ENCODE measurements around the gene CNTNAP2. TPM values are rescaled to one million over a fixed set of nuclear protein-coding genes. Genes with fewer than 3 reads are reported as not detected.
A peak's percentile ranks its signal among the peaks of the same experiment; 100 is the strongest.

The CNTNAP2 gene
- polyA plus RNA-seq, 10 donors: 5.6 to 19.6 (median 11.4) TPM

GRCh38 chr7:147636553-147636952 lies 1520.0 kb downstream of the CNTNAP2 start:
- no peak for DNase-seq

- DNase-seq: no peak
These were observed 1522.0 kb downstream of the CNTNAP2 start for GRCh38 chr7:147638566-147638965.

GRCh38 chr7:147639037-147639436 lies 1522.4 kb downstream of the CNTNAP2 start:
- DNase-seq: no peak

- peak; percentile 26 to 79 (median 46) for DNase-seq
These were observed 1523.2 kb downstream of the CNTNAP2 start for GRCh38 chr7:147639751-147640150.

- DNase-seq: no peak
These were observed 1524.2 kb downstream of the CNTNAP2 start for GRCh38 chr7:147640821-147641220.

GRCh38 chr7:147646568-147646967 lies 1530.0 kb downstream of the CNTNAP2 start:
- DNase-seq: no peak

GRCh38 chr7:147650991-147651390 lies 1534.4 kb downstream of the CNTNAP2 start:
- no peak for DNase-seq

GRCh38 chr7:147651601-147652000 lies 1535.0 kb downstream of the CNTNAP2 start:
- DNase-seq: no peak

- DNase-seq: no peak
These were observed 1536.9 kb downstream of the CNTNAP2 start for GRCh38 chr7:147653456-147653855.

GRCh38 chr7:147658392-147658967 lies 1541.9 kb downstream of the CNTNAP2 start:
- DNase-seq: peak in 1 of 3 donors; percentile 56

- peak in 1 of 3 donors; percentile 11 for DNase-seq
These were observed 1542.7 kb downstream of the CNTNAP2 start for GRCh38 chr7:147659036-147659995.

GRCh38 chr7:147664541-147664940 lies 1547.9 kb downstream of the CNTNAP2 start:
- no peak for DNase-seq

- no peak for DNase-seq
These were observed 1554.2 kb downstream of the CNTNAP2 start for GRCh38 chr7:147670759-147671158.

- DNase-seq: no peak
These were observed 1558.1 kb downstream of the CNTNAP2 start for GRCh38 chr7:147674705-147675104.

GRCh38 chr7:147678943-147679342 lies 1562.3 kb downstream of the CNTNAP2 start:
- no peak for DNase-seq

- DNase-seq: no peak
These were observed 1564.9 kb downstream of the CNTNAP2 start for GRCh38 chr7:147681530-147681929.

GRCh38 chr7:147700702-147701101 lies 1584.1 kb downstream of the CNTNAP2 start:
- DNase-seq: peak in 2 of 3 donors; percentile 9 to 18

GRCh38 chr7:147707926-147708325 lies 1591.3 kb downstream of the CNTNAP2 start:
- DNase-seq: no peak

GRCh38 chr7:147708871-147709270 lies 1592.3 kb downstream of the CNTNAP2 start:
- no peak for DNase-seq

- DNase-seq: peak; percentile 49 to 87 (median 52)
These were observed 1594.8 kb downstream of the CNTNAP2 start for GRCh38 chr7:147711447-147711846.

- no peak for DNase-seq
These were observed 1605.6 kb downstream of the CNTNAP2 start for GRCh38 chr7:147721962-147722830.

- no peak for DNase-seq
These were observed 1606.9 kb downstream of the CNTNAP2 start for GRCh38 chr7:147723536-147723935.
